Hepatocyte (in vitro differentiated cells): ENCODE data around the gene ANKRD29. TPM values are rescaled to one million over a fixed set of nuclear protein-coding genes. Genes with fewer than 3 reads are reported as not detected.

ENCODE experiments used
- DNase-seq: peaks from one replicate; pipeline ENCODE4 v3.0.0-alpha.2; 2016; ENCODE audit warnings: low spot score
- H2AFZ ChIP-seq: fragments of 200-600 bp; sonication (generic); 2 replicates; pipeline ENCODE4 v1.6.0; 2016; ENCODE audit warnings: antibody characterized with exemption, mild to moderate bottlenecking
- H3K27ac ChIP-seq: fragments of 200-600 bp; sonication (generic); 2 replicates; pipeline ENCODE4 v1.5.1; 2016; ENCODE audit warnings: mild to moderate bottlenecking
- H3K27me3 ChIP-seq: fragments of 200-600 bp; sonication (generic); 2 replicates; pipeline ENCODE4 v1.6.1; 2016
- H3K36me3 ChIP-seq: fragments of 200-600 bp; sonication (generic); replicated peaks from 2 replicates; pipeline ENCODE4 v1.5.1; 2016; ENCODE audit warnings: low read depth; ENCODE audit not compliant: insufficient read depth
- H3K4me1 ChIP-seq: fragments of 200-600 bp; sonication (generic); 2 replicates; pipeline ENCODE4 v1.5.1; 2016; ENCODE audit warnings: mild to moderate bottlenecking, moderate library complexity; ENCODE audit not compliant: insufficient read depth
- H3K4me2 ChIP-seq: fragments of 200-600 bp; sonication (generic); 2 replicates; pipeline ENCODE4 v1.6.0; 2016
- H3K4me3 ChIP-seq: fragments of 200-600 bp; sonication (generic); 2 replicates; pipeline ENCODE4 v1.5.1; 2016; ENCODE audit warnings: mild to moderate bottlenecking
- H3K79me2 ChIP-seq: fragments of 200-600 bp; sonication (generic); 2 replicates; pipeline ENCODE4 v1.6.0; 2017; ENCODE audit warnings: mild to moderate bottlenecking
- H3K9me2 ChIP-seq: fragments of 200-600 bp; sonication (generic); replicated peaks from 2 replicates; pipeline ENCODE4 v1.6.0; 2017; ENCODE audit warnings: mild to moderate bottlenecking; ENCODE audit not compliant: insufficient read depth
- H3K9me3 ChIP-seq: fragments of 200-600 bp; sonication (generic); 2 replicates; pipeline ENCODE4 v1.5.1; 2016; ENCODE audit warnings: low read depth, mild to moderate bottlenecking
- H4K20me1 ChIP-seq: fragments of 200-600 bp; sonication (generic); 2 replicates; pipeline ENCODE4 v1.6.0; 2016; ENCODE audit warnings: mild to moderate bottlenecking; ENCODE audit not compliant: insufficient read depth, poor library complexity, severe bottlenecking
- EZH2 ChIP-seq: fragments of 200-600 bp; sonication (generic); IDR thresholded peaks from 2 replicates; pipeline ENCODE4 v1.6.1; 2016; ENCODE audit warnings: antibody characterized with exemption, mild to moderate bottlenecking, borderline replicate concordance
- EZH2phosphoT487 ChIP-seq: fragments of 200-600 bp; sonication (generic); IDR thresholded peaks from one replicate; pipeline ENCODE4 v1.6.1; 2018; ENCODE audit warnings: antibody characterized with exemption, mild to moderate bottlenecking, low read depth, moderate library complexity; ENCODE audit not compliant: unreplicated experiment, severe bottlenecking
- WGBS: methylation state at CpG from one replicate; pipeline ENCODE4 v1.1.6; 2016; ENCODE audit warnings: low lambda C conversion rate; ENCODE audit errors: missing lambda C conversion rate; 5-methylcytosine and 5-hydroxymethylcytosine counted together
- polyA plus RNA-seq: library from polyadenylated mRNA; unstranded; fragments of >200 nt; fragmentation: Nextera tagmentation; extraction: Ambion mirVana; gene quantifications from 2 replicates; pipeline ENCODE4 v1.2.1, GENCODE V29; 2016
- total RNA-seq: library from RNA; depleted of rRNA; stranded (reverse); fragments of >200 nt; gene quantifications from 2 replicates; pipeline ENCODE4 v1.2.3, GENCODE V29; 2014
- TF ChIP-seq, protein P1 (sequence below): fragments of 200-600 bp; sonication (generic); IDR thresholded peaks from 2 replicates; pipeline ENCODE4 v1.5.1; 2016; ENCODE audit warnings: antibody characterized with exemption, mild to moderate bottlenecking; ENCODE audit not compliant: poor library complexity

ANKRD29 gene
- total and polyA plus RNA-seq, 2 experiments from 2014 or later, result 7.7 to 12.1 TPM

DNA sequence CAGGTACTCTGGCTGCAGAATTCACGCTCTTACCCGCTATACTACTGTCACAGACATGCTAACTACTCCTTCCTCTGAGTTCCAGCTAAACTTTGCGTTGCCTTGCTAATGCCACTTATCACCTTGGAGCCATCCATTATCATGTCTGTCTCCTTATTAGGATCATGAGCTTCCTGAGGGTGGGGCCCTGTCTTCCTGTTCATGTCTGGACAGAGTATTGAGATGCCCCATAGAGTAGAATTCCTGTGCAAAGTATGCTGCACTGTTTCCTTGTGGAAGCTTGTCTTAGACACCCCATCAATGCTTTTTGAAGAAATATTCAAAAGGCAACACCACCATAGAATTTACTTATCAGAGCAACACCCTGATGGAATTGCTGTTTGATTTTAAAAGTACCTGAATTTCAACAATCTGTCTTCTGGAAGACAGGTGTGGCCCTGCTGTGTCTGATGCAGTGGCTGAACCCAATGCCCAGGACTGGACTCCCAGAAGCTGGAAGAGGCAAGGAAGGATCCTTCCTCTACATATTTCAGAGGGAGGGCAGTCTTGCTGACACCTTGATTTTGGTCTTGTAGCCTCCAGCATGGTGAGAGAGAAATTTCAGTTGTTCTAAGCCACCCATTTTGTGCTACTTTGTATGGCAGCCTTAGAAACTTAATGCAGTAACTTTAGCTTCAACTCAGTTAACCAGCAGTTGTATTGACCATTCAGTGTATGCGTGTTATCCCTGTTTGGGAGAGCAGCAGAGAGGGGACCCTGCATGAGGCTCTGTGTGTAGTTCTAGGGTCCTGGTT, 32.1 kb upstream of the ANKRD29 start:
- TF ChIP-seq EZH2, result no peak
- TF ChIP-seq, protein P1, sequence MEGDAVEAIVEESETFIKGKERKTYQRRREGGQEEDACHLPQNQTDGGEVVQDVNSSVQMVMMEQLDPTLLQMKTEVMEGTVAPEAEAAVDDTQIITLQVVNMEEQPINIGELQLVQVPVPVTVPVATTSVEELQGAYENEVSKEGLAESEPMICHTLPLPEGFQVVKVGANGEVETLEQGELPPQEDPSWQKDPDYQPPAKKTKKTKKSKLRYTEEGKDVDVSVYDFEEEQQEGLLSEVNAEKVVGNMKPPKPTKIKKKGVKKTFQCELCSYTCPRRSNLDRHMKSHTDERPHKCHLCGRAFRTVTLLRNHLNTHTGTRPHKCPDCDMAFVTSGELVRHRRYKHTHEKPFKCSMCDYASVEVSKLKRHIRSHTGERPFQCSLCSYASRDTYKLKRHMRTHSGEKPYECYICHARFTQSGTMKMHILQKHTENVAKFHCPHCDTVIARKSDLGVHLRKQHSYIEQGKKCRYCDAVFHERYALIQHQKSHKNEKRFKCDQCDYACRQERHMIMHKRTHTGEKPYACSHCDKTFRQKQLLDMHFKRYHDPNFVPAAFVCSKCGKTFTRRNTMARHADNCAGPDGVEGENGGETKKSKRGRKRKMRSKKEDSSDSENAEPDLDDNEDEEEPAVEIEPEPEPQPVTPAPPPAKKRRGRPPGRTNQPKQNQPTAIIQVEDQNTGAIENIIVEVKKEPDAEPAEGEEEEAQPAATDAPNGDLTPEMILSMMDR, result no peak
- no peak for TF ChIP-seq EZH2phosphoT487
- H3K79me2 ChIP-seq, result peaks cover 22% of the 10 kb centered on the region
- H3K9me3 ChIP-seq, result no peaks in the 10 kb centered on the region
- H3K27ac ChIP-seq, result peak overlapping the region; percentile 82
- no peaks in the 10 kb centered on the region for H4K20me1 ChIP-seq
- no peak for DNase-seq
- no peak overlapping the region for H3K4me3 ChIP-seq
- no peaks in the 10 kb centered on the region for H3K9me2 ChIP-seq
- no peak overlapping the region for H2AFZ ChIP-seq
- H3K27me3 ChIP-seq, result no peaks in the 10 kb centered on the region
- H3K36me3 ChIP-seq, result no peaks in the 10 kb centered on the region
- peaks cover 11% of the 10 kb centered on the region for H3K4me1 ChIP-seq
- no peak overlapping the region for H3K4me2 ChIP-seq
- 91% methylated on average over 4 of the region's 4 CpGs for WGBS

DNA sequence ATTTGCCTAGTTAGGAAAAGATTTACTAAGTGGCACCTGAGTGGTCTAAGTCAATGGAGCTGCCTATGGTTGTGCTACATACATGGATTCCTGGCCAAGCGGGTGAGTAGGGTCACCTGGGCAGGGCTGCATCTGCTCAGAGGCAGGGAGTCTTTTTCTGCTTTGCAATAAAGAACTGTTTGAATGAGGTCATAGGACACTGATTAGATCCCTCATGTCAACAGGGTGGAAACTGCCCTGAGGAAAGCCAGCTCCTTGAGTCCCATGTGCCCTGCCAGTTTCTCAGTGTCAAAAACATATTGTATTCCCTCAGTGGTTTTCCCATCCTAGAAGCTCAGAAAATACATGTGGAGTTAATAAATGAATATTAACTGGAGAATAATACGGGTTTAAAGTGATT, 31.1 kb upstream of the ANKRD29 start:
- Histone ChIP-seq H3K27me3 (peaks cover 2% of the 10 kb centered on the region), H2AFZ (no peak overlapping the region), H3K79me2 (peaks cover 22% of the 10 kb centered on the region), H3K27ac (peak overlapping the region; percentile 36), H3K9me3 (no peaks in the 10 kb centered on the region), H3K4me3 (no peak overlapping the region), H3K36me3 (no peaks in the 10 kb centered on the region), H3K4me1 (peaks cover 14% of the 10 kb centered on the region), H4K20me1 (no peaks in the 10 kb centered on the region), H3K9me2 (no peaks in the 10 kb centered on the region), H3K4me2 (peak overlapping the region; percentile 43)
- WGBS, result 71% methylated on average over 2 of the region's 2 CpGs
- peak; percentile 42 for DNase-seq
- TF ChIP-seq, protein P1, result no peak
- no peak for TF ChIP-seq EZH2phosphoT487
- no peak for TF ChIP-seq EZH2

DNA sequence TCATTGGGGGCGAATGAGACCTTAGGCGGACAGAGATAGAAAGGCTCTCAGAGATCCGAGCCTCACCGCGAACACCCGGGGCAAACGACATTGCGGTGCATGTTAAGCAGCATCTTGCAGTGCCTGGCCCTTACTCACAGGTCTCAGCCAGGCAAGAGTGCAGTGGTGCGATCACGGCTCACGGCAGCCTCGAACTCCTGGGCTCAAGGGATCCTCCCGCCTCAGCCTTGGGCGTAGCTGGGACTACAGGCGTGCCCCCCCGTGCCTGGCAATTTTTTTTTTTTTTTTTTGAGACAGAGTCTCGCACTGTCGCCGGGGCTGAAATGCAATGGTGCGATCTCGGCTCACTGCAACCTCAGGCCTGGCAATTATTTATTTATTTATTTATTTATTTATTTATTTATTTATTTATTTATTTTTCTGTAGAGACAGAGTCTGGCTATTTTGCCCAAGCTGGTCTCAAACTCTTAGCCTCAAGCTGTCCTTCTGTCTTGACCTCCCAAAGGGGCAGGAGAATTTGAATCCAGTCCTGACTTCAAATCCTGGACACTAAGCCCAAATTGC, 27.9 kb upstream of the ANKRD29 start:
- Histone ChIP-seq H3K27ac (peak overlapping the region; percentile 67), H3K36me3 (no peaks in the 10 kb centered on the region), H2AFZ (peak overlapping the region; percentile 75), H3K9me3 (no peaks in the 10 kb centered on the region), H3K4me2 (peak overlapping the region; percentile 97), H3K4me3 (peak overlapping the region; percentile 43), H3K4me1 (peaks cover 11% of the 10 kb centered on the region), H3K27me3 (peaks cover 10% of the 10 kb centered on the region), H3K79me2 (peaks cover 20% of the 10 kb centered on the region), H4K20me1 (no peaks in the 10 kb centered on the region), H3K9me2 (no peaks in the 10 kb centered on the region)
- TF ChIP-seq EZH2 (no peak), EZH2phosphoT487 (no peak)
- TF ChIP-seq, protein P1, result no peak
- DNase-seq, result no peak
- WGBS, result 60% methylated on average over 21 of the region's 21 CpGs
